EL (cell line): ENCODE measurements around the gene SLC17A9.

Experiments
- DNase-seq: peaks from one replicate; pipeline ENCODE4 v3.0.0-alpha.2; 2016

Gene SLC17A9

DNA sequence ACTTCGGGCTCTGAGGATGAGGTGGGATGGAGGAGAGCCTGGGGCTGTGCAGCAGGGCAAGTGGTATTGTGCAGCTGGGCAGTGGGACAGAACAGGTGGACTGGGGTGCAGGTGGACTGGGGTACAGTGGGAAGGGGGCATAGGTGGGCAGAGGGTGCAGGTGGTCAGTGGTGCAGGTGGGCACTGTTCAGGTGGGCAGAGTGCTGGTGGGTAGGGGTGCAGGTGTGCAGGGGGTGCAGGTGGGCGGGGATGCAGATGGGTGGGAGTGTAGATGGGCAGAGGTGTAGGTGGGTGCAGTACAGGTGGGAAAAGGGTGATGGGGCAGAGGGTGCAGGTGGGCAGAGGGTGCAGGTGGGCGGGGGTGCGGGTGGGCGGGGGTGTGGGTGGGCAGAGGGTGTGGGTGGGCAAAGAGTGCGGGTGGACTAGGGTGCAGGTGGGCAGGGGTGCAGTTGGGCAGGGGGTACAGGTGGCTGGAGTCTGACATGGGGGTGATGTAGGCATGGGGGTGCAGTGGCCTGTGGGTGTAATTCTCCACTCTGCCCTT, 33.8 kb downstream of the SLC17A9 start:
- no peak for DNase-seq

- DNase-seq: no peak
These were observed 34.6 kb downstream of the SLC17A9 start for GRCh38 chr20:62987114-62987513.

DNA sequence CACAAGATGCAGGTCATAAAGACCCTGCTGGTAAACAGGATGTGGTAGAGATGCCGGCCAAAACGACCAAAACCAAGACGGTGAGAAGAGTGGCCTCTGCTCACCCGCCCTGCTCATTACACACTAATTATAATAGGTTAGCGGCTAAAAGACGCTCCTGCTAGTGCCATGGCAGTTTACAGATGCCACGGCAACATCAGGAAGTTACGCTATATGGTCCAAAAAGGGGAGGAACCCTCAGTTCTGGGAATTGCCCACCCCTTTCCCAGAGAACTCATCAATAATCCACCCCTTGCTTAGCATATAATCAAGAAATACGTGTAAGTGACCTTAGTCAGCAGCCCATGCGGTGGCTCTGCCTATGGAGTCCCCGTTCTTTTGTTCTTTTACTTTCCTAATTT, 36.7 kb downstream of the SLC17A9 start:
- no peak for DNase-seq

DNA sequence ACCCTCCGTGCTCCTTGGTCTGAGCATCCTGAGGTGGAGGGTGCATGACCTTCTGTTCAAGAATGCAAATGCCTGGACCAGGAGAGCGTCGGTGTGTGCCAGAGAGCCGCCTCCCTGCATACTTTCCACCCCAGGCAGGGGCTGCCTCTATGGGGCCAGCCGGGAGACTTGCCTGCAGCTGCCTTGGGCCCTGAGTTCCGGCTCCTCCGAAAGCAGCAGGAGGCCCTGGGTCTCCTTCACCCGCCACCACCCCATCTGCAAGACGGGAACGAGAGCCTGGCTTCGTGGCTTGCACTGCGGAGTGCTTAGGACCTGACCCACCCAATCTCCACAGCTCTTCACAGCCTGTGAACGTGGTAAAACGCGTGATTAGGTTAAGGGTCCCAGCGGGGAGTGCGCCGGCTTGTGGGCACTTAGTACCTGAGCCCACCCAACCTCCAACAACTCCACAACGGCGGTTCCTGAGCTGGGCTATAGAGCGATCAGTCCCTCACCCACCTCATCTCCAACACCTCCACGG, 37.9 kb downstream of the SLC17A9 start:
- DNase-seq: no peak

DNA sequence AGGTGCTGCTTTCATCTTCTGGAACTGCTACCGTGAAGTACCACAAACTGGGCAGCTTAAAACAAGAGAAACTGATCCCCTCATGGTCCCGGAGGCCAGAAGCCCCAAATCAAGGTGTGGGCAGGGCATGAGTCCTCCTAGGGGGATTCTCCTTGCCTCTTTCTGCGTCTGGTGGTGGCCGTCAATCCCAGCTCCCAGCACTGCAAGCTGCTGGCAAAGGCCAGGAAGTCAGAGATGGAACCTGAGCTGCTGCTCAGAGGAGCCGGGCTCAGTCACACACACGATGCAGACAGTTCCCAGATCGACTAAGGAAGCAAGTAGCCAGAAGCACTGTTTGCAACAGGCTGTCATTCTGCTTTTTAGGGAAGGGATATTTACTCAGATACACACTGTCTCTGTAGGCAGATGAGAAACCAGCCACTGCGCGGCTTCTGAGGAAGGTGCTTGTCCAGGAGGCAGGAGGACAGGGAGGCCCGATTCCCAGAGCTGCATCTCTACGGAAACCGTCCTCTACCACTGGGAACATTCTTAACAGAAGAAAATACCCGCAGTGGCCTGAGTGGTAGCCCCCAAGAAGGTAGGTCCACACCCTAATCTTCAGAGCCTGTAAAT, 38.8 kb downstream of the SLC17A9 start:
- DNase-seq: no peak

GRCh38 chr20:62991863-62992262, 39.4 kb downstream of the SLC17A9 start:
- DNase-seq: no peak

- DNase-seq: no peak
These were observed 41.5 kb downstream of the SLC17A9 start for GRCh38 chr20:62993856-62994494.

DNA sequence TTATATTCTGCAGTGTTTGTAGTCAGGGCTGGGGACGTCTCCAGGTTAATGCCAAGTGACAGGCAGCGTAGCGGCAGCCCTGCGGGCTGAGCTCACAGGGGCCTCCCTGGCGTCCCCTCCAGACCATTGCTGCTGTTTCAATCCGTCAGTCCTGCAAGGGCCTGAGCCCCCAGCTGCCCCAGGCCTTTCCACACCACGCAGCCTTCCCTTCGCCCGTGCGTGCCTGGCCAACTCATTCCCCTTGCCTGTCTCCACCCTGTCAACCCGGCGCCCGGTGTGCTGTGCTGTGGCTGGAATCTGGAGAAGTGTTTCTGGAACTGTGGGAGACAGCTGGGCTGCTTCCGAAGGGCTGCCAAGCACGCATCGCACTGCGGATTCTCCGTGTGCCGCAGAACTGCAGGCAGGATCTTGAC, 42.4 kb downstream of the SLC17A9 start:
- no peak for DNase-seq

GRCh38 chr20:62995481-62995880, 43.0 kb downstream of the SLC17A9 start:
- DNase-seq: no peak

- no peak for DNase-seq
These were observed 43.5 kb downstream of the SLC17A9 start for GRCh38 chr20:62995898-62996595.

GRCh38 chr20:62996596-62996982, 44.1 kb downstream of the SLC17A9 start:
- DNase-seq: no peak

DNA sequence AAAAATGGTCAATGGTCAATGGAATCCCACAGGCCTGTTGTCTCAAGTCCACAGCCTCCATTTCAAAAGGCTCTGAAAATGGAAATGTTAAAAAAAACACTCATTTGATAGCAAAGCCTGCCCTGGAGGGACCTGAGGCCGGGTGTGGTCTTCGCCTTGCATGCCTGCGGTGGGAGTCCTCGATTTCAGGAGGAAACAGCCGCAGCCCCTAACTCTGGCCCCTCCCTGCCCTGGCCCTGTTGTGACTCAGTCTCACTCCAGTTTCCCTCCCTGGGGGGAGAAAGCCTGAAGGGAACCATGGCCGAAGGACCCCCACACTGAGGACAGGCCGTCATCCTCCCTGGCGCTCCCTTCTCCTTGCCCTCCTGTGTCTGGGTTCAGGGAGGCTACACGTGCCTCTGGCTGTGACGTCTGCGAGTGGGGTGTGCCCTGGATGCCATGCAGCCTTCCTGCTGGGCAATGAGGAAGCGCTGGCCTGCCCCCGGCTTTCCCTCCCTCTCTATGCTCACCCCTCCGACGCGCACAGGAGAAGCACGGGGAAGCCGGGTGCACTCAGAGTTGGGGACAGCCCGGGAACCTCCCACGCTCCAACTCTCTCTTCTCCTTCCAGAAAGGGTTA, 45.0 kb downstream of the SLC17A9 start:
- DNase-seq: no peak

GRCh38 chr20:62998449-62998848, 45.9 kb downstream of the SLC17A9 start:
- DNase-seq: no peak

DNA sequence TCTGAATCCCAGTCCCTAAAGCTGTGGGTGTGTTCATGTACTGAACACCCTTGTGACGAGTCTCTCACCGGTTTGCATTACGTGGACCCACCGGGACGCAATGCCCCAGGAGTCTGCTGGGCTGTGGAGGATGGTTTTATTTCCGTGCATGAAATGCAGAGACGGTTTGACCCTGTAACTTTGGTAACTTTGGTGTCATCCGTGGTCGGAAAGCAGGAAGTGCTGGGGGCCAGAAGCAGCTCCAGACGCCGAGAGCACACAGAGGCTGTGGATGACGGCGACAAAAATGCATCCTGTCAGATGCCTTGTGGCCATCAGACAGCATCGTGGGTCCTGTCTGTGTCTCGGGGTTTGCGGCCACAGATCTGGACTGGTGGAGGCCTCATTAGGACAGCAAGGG, 47.1 kb downstream of the SLC17A9 start:
- DNase-seq: no peak

DNA sequence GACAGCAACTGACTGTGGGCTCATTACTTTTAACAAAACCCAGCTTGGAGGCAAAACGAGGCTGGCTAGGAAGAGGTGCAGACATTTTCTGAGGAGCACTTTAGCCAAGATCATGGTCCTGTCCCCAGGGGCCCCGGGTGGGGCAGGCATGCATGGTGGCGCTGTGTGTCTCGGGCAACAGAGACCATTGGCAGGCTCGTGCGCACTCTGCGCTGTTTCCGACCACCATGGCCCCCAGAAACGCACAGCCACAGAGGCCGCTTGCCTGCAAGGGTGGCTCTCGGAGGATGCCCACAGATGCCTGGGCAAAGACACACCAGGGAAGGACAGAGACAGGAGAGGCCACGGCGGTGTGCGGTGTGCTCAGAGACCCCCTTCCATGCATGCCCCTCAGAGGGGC, 47.5 kb downstream of the SLC17A9 start:
- DNase-seq: no peak

GRCh38 chr20:63000958-63001357, 48.4 kb downstream of the SLC17A9 start:
- no peak for DNase-seq

- no peak for DNase-seq
These were observed 50.0 kb downstream of the SLC17A9 start for GRCh38 chr20:63002511-63002910.

DNA sequence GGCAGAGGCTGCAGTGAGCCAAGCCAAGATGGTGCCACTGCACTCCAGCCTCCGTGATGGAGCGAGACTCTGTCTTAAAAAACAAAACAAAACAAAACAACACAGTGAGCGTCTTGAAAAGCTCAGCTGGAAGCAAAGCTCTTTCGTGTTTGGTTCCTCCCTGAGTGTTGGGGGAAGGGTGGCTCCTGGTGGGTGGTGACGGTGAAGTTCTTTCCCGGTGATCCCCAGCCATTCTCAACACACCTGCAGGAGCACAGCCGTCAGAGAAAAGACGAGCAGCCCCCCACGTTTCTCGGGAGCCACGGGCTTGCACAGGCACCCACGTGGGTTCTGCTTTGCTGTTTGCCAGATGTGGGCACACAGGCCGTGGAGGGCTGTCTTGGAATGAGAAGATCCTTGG, 51.0 kb downstream of the SLC17A9 start:
- DNase-seq: no peak

DNA sequence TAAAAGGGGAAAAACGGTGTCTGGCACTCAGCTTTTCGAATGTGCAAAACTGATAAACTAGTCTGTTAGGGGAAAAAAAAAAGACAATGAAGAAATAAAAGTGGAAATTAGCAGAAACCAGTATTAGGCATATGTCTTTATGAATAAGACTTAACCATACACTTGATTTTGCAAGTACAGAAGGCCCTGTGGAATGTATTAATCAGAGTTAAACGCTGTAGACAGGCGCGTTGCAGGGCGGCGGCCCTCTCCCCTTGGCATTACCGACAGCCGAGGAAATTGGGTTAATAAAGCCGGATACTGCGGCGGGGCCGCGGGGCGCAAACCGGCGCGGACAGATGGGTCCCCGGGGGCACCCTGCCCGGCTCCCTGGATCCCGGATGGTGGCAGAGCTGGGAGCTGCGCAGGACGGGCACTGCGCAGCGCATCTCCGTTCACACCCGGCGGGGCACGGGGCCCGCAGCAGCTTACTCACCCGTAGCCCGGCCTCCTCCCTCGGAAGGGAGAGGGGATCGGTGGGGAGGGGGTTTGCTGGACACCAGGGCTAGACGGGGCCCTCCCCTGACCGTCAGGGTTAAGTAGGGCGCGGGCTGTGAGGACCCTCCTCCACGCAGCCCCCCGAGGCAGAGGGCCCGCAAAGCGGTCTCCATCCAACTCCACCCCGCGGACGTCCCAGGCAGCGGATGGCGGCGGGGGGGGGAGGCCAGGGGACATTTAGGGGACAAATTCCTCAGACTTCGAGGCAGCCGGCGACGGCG, 52.3 kb downstream of the SLC17A9 start:
- no peak for DNase-seq

GRCh38 chr20:63005365-63005861, 52.9 kb downstream of the SLC17A9 start:
- DNase-seq: no peak

DNA sequence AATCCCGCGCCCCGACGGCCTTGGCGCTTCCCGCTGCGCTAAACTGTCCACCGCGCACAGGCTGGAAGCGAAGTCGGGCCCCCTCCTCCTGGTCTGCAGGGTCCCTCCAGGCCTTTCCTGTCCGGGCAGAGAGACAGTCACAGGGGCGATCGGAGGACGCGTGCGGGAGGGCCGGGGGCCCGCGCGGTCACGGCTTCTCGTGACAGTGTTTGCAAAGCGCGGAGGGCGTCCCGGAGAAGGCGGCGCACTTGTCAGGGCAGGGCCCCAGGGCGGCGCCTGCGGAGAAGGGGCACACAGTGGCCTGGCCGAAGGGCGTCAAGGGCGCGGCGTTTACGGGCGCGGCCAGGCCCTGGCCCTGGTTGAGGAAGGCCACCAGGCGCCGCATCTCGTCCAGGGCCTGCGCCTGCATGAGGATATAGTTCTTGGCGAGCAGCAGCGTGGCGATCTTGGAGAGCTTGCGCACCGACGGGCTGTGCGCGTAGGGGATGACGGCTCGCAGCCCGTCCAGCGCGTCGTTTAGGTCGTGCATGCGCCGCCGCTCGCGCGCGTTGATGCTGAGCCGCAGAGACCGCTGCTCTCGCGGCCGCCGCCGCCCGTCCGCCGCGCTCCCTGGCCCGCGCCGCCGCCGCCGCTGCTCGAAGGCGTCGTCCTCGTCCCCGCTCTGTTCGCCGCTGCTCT, 53.5 kb downstream of the SLC17A9 start:
- no peak for DNase-seq
